H1 (cell line): ENCODE measurements around the gene NPR2. TPM values are rescaled to one million over a fixed set of nuclear protein-coding genes. Genes with fewer than 3 reads are reported as not detected.

Source experiments
- ATF3 ChIP-seq: IDR thresholded peaks from 2 replicates; pipeline ENCODE4 v1.6.1; 2011; ENCODE audit warnings: low read depth, mild to moderate bottlenecking, low read length; ENCODE audit not compliant: insufficient read depth
- BACH1 ChIP-seq: IDR thresholded peaks from 2 replicates; pipeline ENCODE4 v1.6.1; 2012; ENCODE audit warnings: low read length, improper control_type of control experiment
- BRCA1 ChIP-seq: IDR thresholded peaks from 2 replicates; pipeline ENCODE4 v1.6.1; 2012; ENCODE audit warnings: low read depth, low read length, improper control_type of control experiment
- NANOG ChIP-seq: IDR thresholded peaks from 2 replicates; pipeline ENCODE4 v1.6.1; 2011; ENCODE audit warnings: low read length, low read depth, mild to moderate bottlenecking, inconsistent platforms; ENCODE audit not compliant: insufficient read depth, poor library complexity, severe bottlenecking
- POLR2AphosphoS5 ChIP-seq: IDR thresholded peaks from 2 replicates; pipeline ENCODE4 v1.6.1; 2011; ENCODE audit warnings: low read depth, low read length
- POU5F1 ChIP-seq: IDR thresholded peaks from 2 replicates; pipeline ENCODE4 v1.6.1; 2011; ENCODE audit warnings: low read depth, mild to moderate bottlenecking, low read length, moderate library complexity
- RNF2 ChIP-seq: fragments of 200-900, 300-1000 bp; sonication (generic); IDR thresholded peaks from 2 replicates; pipeline ENCODE4 v1.7.1; 2016; ENCODE audit warnings: borderline replicate concordance, low read depth, mild to moderate bottlenecking, antibody characterized with exemption, low read length; ENCODE audit not compliant: poor library complexity, severe bottlenecking; ENCODE audit errors: missing control alignments
- SP2 ChIP-seq: IDR thresholded peaks from 2 replicates; pipeline ENCODE4 v1.6.1; 2012; ENCODE audit warnings: mild to moderate bottlenecking, low read length, inconsistent platforms
- SRF ChIP-seq: IDR thresholded peaks from 2 replicates; pipeline ENCODE4 v1.6.1; 2011; ENCODE audit warnings: mild to moderate bottlenecking, low read depth, low read length, moderate library complexity
- YY1 ChIP-seq: IDR thresholded peaks from 2 replicates; pipeline ENCODE4 v1.6.1; 2011; ENCODE audit warnings: low read depth, mild to moderate bottlenecking, low read length
- polyA plus RNA-seq, 7 experiments: library from polyadenylated mRNA; depleted of rRNA in 3 of 7; stranded (reverse) in 5 of 7; unstranded in 2 of 7; fragments of >200 nt in 5 of 7; fragments of 200-250 nt in 2 of 7; gene quantifications; 1 replicate in 5 of 7; 2 replicates in 1 of 7; 4 replicates in 1 of 7; pipeline versions ENCODE4 v1.2.1 to v1.2.3, GENCODE V29; 2011 to 2013; ENCODE audit warnings: missing spikeins in 2 of 7, mixed read lengths in 2 of 7
- total RNA-seq: library from RNA; stranded (reverse); fragmentation: NEBNext Ultra II Directional; extraction: Animal tissue kit (Norgen Biotek cat#: 25700); gene quantifications from 2 replicates; pipeline ENCODE4 v1.2.1, GENCODE V29; 2021

The NPR2 gene
- total and polyA plus RNA-seq, 2 of the 8 experiments (the other 6 are each of a cell fraction or from before 2014, with no cell fraction given): 11.0 to 17.0 TPM

- TF ChIP-seq POLR2AphosphoS5 (no peak), POU5F1 (no peak), ATF3 (no peak), YY1 (peak; percentile 45; the same call in 1 of the 2 replicates), RNF2 (no peak), NANOG (no peak), SRF (no peak), BRCA1 (no peak), BACH1 (no peak), SP2 (no peak)
- TF ChIP-seq, all 59 proteins: peak for 3
Measured at GRCh38 chr9:35835216-35835632, 43.8 kb downstream of the NPR2 start (continued).
